GM13977 (cell line): Measurements from ENCODE around the gene NEFH.

Experiments used
- DNase-seq: peaks from one replicate; pipeline ENCODE4 v3.0.0; 2012; ENCODE audit warnings: low spot score
- CTCF ChIP-seq: IDR thresholded peaks from 2 replicates; pipeline ENCODE4 v1.5.1; 2012; ENCODE audit warnings: mild to moderate bottlenecking, control low read depth; ENCODE audit not compliant: insufficient read depth; ENCODE audit errors: extremely low read depth, missing control alignments
- in situ Hi-C: fragments of 300-500 bp; cut with MboI; formaldehyde crosslinking; loops from one replicate; pipeline ENCODE4 v1.12.0; 2022; ENCODE audit warnings: low sequenced_read_pairs, low pct_unique_long_range_greater_than_20kb, mixed read lengths, inconsistent platforms; ENCODE audit not compliant: unreplicated experiment

Gene NEFH

GRCh38 chr22:29521526-29521925 lies 41.5 kb downstream of the NEFH start:
- DNase-seq: no peak
- no peak for TF ChIP-seq CTCF
- in situ Hi-C loops: no loop called here

DNA sequence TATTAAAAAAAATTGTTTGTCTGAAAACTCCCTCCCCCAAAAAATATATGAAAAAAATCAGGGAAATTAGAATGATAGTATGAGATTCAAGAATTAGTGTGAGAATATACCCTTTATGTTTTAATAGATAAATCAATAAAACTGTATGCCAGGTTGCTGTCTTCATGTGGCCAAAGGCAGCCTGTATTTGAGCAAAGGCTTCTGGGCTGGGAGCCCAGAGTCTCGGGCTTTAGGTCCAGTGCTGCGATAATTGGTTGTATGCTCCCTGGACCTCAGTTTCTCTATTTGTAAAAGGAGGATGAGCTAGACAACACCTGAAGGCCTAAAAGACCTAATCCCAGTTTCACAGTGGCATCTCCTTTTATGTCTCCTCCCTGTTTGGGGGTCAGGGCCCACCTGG lies 43.7 kb downstream of the NEFH start:
- DNase-seq: no peak
- in situ Hi-C loops: no loop called here
- no peak for TF ChIP-seq CTCF

- in situ Hi-C loops: no loop called here
- TF ChIP-seq CTCF: peak; percentile 59
- peak; percentile 37 for DNase-seq
These were observed 44.6 kb downstream of the NEFH start for GRCh38 chr22:29524442-29525191.

- DNase-seq: no peak
- TF ChIP-seq CTCF: no peak
- in situ Hi-C loops: no loop called here
These were observed 48.1 kb downstream of the NEFH start for GRCh38 chr22:29528144-29528543.

- DNase-seq: no peak
- no peak for TF ChIP-seq CTCF
- in situ Hi-C loops: no loop called here
These were observed 50.7 kb downstream of the NEFH start for GRCh38 chr22:29530716-29531115.

DNA sequence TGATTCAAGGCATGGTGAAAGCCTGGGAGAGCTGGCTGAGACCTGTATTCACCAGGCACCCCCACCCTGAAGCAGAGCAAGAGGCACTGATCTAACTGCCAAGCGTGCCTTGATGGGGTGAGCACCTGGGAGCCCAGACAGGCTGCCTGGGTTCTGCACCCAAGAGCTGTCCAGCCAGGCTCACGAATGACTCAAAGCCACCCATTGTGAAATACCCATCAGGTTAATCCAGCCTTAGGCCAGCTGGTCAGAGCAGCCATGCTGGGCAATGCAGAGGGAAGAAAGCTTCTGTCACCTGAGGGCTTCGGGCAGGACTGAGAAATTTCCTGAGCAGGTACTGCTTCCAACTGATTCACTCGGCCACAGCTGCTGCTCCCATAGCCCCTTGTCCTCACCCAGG lies 51.4 kb downstream of the NEFH start:
- in situ Hi-C loops: no loop called here
- no peak for DNase-seq
- TF ChIP-seq CTCF: no peak
